Panc1 (cell line): ENCODE data around the gene ARPIN. TPM values are rescaled to one million over a fixed set of nuclear protein-coding genes. Genes with fewer than 3 reads are reported as not detected.
A peak's percentile ranks its signal among the peaks of the same experiment; 100 is the strongest.

ENCODE experiments used
- ATAC-seq: fragments of 200-7000 bp; cut with Tn5 transposase; 2 replicates; pipeline ENCODE4 v1.9.1; 2020; ENCODE audit warnings: mild to moderate bottlenecking, moderate library complexity
- BruUV-seq: library from RNA; stranded (reverse); fragments of 400-500 nt; replicated peaks from 2 replicates; lab custom pipeline; 2021; lab: Mats Ljungman, UMichigan
- CTCF ChIA-PET: fragments of 300-600 bp; sonication (Branson Sonifier 250); formaldehyde crosslinking; loops from one replicate; lab custom pipeline; 2022; ENCODE audit warnings: antibody characterized with exemption; lab: Charles Lee
- POLR2A ChIA-PET: fragments of 300-600 bp; sonication (Branson Sonifier 250); formaldehyde crosslinking; loops from one replicate; lab custom pipeline; 2022; ENCODE audit warnings: antibody characterized with exemption; lab: Charles Lee
- DNase-seq: peaks from one replicate; pipeline ENCODE4 v3.0.0-alpha.2; 2010; ENCODE audit warnings: low read depth, low spot score
- H3K27ac ChIP-seq: 2 replicates; pipeline ENCODE4 v1.5.1; 2011; ENCODE audit warnings: mild to moderate bottlenecking, low read length, inconsistent platforms
- H3K27me3 ChIP-seq: fragments of 200-500 bp; sonication (Bioruptor generic); 2 replicates; pipeline ENCODE4 v1.6.0; 2014; ENCODE audit warnings: low read length, inconsistent platforms; ENCODE audit not compliant: control insufficient read depth, insufficient read depth
- H3K36me3 ChIP-seq: fragments of 200-500 bp; sonication (Bioruptor generic); 2 replicates; pipeline ENCODE4 v1.5.1; 2014; ENCODE audit warnings: inconsistent platforms, mild to moderate bottlenecking, low read length, moderate library complexity; ENCODE audit not compliant: control insufficient read depth, insufficient read depth
- H3K4me1 ChIP-seq: 2 replicates; pipeline ENCODE4 v1.5.1; 2011; ENCODE audit warnings: inconsistent platforms, mild to moderate bottlenecking, low read length, moderate library complexity; ENCODE audit not compliant: control insufficient read depth, insufficient read depth
- H3K4me3 ChIP-seq, 2 experiments: 2 replicates each; pipeline ENCODE4 v1.5.1; 2011 to 2012; ENCODE audit warnings: low read depth in 2 of 2, low read length in 2 of 2, mild to moderate bottlenecking in 2 of 2, inconsistent platforms in 1 of 2, moderate library complexity in 1 of 2
- H3K9me3 ChIP-seq: fragments of 200-500 bp; sonication (Bioruptor generic); 2 replicates; pipeline ENCODE4 v1.5.1; 2014; ENCODE audit warnings: low read depth, mild to moderate bottlenecking, inconsistent platforms, low read length, moderate library complexity; ENCODE audit not compliant: control insufficient read depth, insufficient read depth
- CTCF ChIP-seq: fragments of 450-650 bp; IDR thresholded peaks from 2 replicates; pipeline ENCODE4 v1.5.1; 2017; ENCODE audit warnings: mild to moderate bottlenecking
- POLR2AphosphoS5 ChIP-seq: IDR thresholded peaks from 2 replicates; pipeline ENCODE4 v1.6.1; 2012; ENCODE audit warnings: mild to moderate bottlenecking, low read depth, low read length, moderate library complexity
- REST ChIP-seq, 2 experiments: IDR thresholded peaks; 2 replicates each; pipeline ENCODE4 v1.6.1; 2011 to 2012; ENCODE audit warnings: low read depth in 2 of 2, control low read depth in 1 of 2, low read length in 1 of 2, mild to moderate bottlenecking in 1 of 2, moderate library complexity in 1 of 2; ENCODE audit not compliant: insufficient read depth in 1 of 2
- SIN3A ChIP-seq: IDR thresholded peaks from 2 replicates; pipeline ENCODE4 v1.6.1; 2012; ENCODE audit warnings: low read depth, mild to moderate bottlenecking, low read length, moderate library complexity, borderline replicate concordance; ENCODE audit not compliant: insufficient read depth
- TCF7L2 ChIP-seq: IDR thresholded peaks from 2 replicates; pipeline ENCODE4 v1.6.1; 2011; ENCODE audit warnings: mild to moderate bottlenecking, low read depth, low read length, inconsistent platforms
- in situ Hi-C: cut with HindIII; loops from 2 replicates; pipeline ENCODE4 v1.10.0; 2016; ENCODE audit warnings: low sequenced_read_pairs, low pct_unique_long_range_greater_than_20kb
- intact Hi-C: fragments of 100-400 bp; cut with micrococcal nuclease; formaldehyde crosslinking; loops from one replicate; pipeline ENCODE4 v1.10.0; 2022; ENCODE audit not compliant: unreplicated experiment
- total RNA-seq: library from RNA; stranded (reverse); gene quantifications from one replicate; pipeline ENCODE4 v1.2.1, GENCODE V29; 2021; ENCODE audit not compliant: unreplicated experiment

Gene ARPIN
- total RNA-seq, 1 experiment from 2014 or later, result 6.3 TPM

- intact Hi-C loops, result no loop called here
- H3K4me3 ChIP-seq, result no peak overlapping the region
- H3K27ac ChIP-seq, result peak overlapping the region; percentile 74
- ChIA-PET CTCF (interaction anchor here (1.6 kb wide), 1 partner anchor 26 kb away, joined by 4 read pairs; no protein-coding TSS in a partner anchor), POLR2A (no interaction called here)
- DNase-seq (no peak), ATAC-seq (peak; percentile 13; the same call in 1 of the 2 replicates)
- BruUV-seq, result no TSS peak
- H3K27me3 ChIP-seq, result no peaks in the 10 kb centered on the region
- in situ Hi-C loops, result no loop called here
- peaks cover 23% of the 10 kb centered on the region for H3K4me1 ChIP-seq
- H3K9me3 ChIP-seq, result no peaks in the 10 kb centered on the region
- no peaks in the 10 kb centered on the region for H3K36me3 ChIP-seq
- TF ChIP-seq CTCF, result no peak
- TF ChIP-seq POLR2AphosphoS5, result no peak
- TF ChIP-seq SIN3A, result no peak
- TF ChIP-seq TCF7L2, result no peak
- TF ChIP-seq REST (IDR thresholded peaks at IDR 0.05; ENCODE audit: insufficient read depth in 1 of 2, low read depth in 2 of 2, low read length in 1 of 2), result no peak
These were observed 63.8 kb downstream of the ARPIN start for GRCh38 chr15:89848970-89849292.

GRCh38 chr15:89847101-89847500 lies 65.7 kb downstream of the ARPIN start:
- in situ Hi-C loops (no loop called here), intact Hi-C loops (no loop called here)
- ATAC-seq (no peak), DNase-seq (no peak)
- peak overlapping the region; percentile 30 for H3K27ac ChIP-seq
- peaks cover 23% of the 10 kb centered on the region for H3K4me1 ChIP-seq
- no peaks in the 10 kb centered on the region for H3K27me3 ChIP-seq
- CTCF ChIA-PET, result interaction anchor here (0.7 kb wide), 1 partner anchor 106 kb away, joined by 12 read pairs; no protein-coding TSS in a partner anchor
- TF ChIP-seq TCF7L2 (no peak), CTCF (no peak), SIN3A (no peak), POLR2AphosphoS5 (no peak), REST (IDR thresholded peaks at IDR 0.05; ENCODE audit: insufficient read depth in 1 of 2, low read depth in 2 of 2, low read length in 1 of 2) (no peak)
- POLR2A ChIA-PET, result no interaction called here
- H3K9me3 ChIP-seq, result no peaks in the 10 kb centered on the region
- no peak overlapping the region for H3K4me3 ChIP-seq
- BruUV-seq, result no TSS peak
- H3K36me3 ChIP-seq, result no peaks in the 10 kb centered on the region
